ENCODE data around the gene SACM1L.
A peak's percentile ranks its signal among the peaks of the same experiment; 100 is the strongest.
"Not testable (repeated sequence)": the region's sequence is repeated elsewhere in the genome, so short reads cannot be mapped to it uniquely, and the experiment has no call there.

SACM1L gene

DNA sequence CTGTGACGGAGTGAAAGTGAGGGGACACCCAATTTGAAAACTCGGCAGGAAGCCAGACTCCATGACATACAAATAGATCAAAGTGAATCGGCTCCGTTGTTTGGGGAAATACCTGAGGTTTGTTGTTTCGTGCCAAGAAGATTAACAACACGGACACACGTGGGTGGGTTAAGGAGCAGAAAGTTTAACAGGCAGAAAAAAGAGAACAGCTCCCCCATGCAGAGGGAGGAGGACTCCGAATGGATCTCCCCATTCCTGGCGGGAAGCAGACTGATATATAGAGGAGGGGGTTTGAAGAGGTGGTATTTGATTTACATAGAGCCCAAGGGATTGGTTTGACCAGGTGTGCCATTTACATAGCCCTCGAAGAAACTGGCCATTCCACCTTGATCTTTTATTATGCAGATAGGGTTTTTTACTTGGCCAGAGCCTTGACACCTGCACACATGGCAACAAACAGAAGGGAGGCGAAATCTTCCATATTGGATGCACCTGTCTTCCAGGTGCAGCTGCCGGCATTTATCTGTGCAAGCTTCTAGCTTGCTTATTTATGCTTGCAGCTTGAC is 4.8 kb upstream of the SACM1L start:
- no peak for TF ChIP-seq MAX (IDR thresholded peaks at IDR 0.05; ENCODE audit: low read depth, low read length)
- TF ChIP-seq MYC (IDR thresholded peaks at IDR 0.05; ENCODE audit: low read depth, low read length) = no peak
- TF ChIP-seq, protein P1, sequence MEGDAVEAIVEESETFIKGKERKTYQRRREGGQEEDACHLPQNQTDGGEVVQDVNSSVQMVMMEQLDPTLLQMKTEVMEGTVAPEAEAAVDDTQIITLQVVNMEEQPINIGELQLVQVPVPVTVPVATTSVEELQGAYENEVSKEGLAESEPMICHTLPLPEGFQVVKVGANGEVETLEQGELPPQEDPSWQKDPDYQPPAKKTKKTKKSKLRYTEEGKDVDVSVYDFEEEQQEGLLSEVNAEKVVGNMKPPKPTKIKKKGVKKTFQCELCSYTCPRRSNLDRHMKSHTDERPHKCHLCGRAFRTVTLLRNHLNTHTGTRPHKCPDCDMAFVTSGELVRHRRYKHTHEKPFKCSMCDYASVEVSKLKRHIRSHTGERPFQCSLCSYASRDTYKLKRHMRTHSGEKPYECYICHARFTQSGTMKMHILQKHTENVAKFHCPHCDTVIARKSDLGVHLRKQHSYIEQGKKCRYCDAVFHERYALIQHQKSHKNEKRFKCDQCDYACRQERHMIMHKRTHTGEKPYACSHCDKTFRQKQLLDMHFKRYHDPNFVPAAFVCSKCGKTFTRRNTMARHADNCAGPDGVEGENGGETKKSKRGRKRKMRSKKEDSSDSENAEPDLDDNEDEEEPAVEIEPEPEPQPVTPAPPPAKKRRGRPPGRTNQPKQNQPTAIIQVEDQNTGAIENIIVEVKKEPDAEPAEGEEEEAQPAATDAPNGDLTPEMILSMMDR (IDR thresholded peaks at IDR 0.05; ENCODE audit: low read depth, low read length) = no peak
- no peak overlapping the region for H3K4me3 ChIP-seq (ENCODE audit: low read depth, low read length)

GRCh38 chr3:45685722-45686121 is 3.5 kb upstream of the SACM1L start:
- not testable (repeated sequence) for H3K4me3 ChIP-seq (ENCODE audit: low read depth, low read length); DNase-seq (ENCODE audit: low read depth)

More for the DNA sequence above, 4.8 kb upstream of the SACM1L start:
- DNase-seq (ENCODE audit: low read depth) = no peak

- DNase-seq (ENCODE audit: low read depth) = no peak
- no peak overlapping the region for H3K4me3 ChIP-seq (ENCODE audit: low read depth, low read length)
- TF ChIP-seq MAX (IDR thresholded peaks at IDR 0.05; ENCODE audit: low read depth, low read length) (no peak), POLR2A (IDR thresholded peaks at IDR 0.05; ENCODE audit: extremely low read depth, insufficient read length) (no peak), MYC (IDR thresholded peaks at IDR 0.05; ENCODE audit: low read depth, low read length) (no peak)
- TF ChIP-seq, protein P1 (IDR thresholded peaks at IDR 0.05; ENCODE audit: low read depth, low read length) = no peak
Measured at GRCh38 chr3:45686850-45687249, 2.3 kb upstream of the SACM1L start.

GRCh38 chr3:45687828-45688193 is 1.4 kb upstream of the SACM1L start:
- TF ChIP-seq, protein P1 (IDR thresholded peaks at IDR 0.05; ENCODE audit: low read depth, low read length) = no peak
- TF ChIP-seq MYC (IDR thresholded peaks at IDR 0.05; ENCODE audit: low read depth, low read length) = no peak
- no peak for TF ChIP-seq POLR2A (IDR thresholded peaks at IDR 0.05; ENCODE audit: extremely low read depth, insufficient read length)
- TF ChIP-seq MAX (IDR thresholded peaks at IDR 0.05; ENCODE audit: low read depth, low read length) = no peak
- H3K4me3 ChIP-seq (ENCODE audit: low read depth, low read length) = peak overlapping the region; percentile 89
- DNase-seq (ENCODE audit: low read depth) = peak; percentile 19

DNA sequence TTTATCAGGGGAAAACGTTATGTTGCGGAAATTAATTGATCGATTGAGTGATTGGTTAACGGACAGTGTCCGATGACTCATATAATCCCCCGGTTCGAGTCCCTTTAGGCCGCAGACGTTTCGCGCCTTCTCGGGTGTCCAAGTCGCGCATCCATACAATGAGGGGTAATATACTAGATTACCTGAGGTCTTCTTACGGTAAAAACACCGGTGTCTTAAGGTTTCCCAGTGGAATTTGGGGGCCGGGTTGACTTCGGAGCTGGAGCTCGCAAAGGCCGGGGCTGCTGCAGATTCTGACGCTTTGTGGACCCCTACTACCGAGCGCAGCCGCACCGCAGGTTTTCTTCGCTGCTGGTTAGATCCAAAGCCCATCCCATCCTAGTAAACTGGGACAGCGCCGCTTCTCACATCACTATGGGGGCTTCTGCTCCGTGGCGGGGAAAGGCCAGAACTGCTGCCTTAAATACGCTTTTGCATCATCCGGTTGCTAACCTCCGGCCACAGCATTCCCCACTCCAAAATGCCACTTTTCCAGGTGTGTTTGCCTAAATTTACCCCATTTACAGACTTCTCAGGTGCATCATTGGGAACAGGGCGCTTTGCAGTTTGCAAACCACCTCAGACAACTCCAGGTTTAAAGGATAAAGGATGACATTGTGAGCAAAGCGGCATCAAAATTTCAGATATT is 858 bp upstream of the SACM1L start:
- DNase-seq (ENCODE audit: low read depth) = peak; percentile 71

DNA sequence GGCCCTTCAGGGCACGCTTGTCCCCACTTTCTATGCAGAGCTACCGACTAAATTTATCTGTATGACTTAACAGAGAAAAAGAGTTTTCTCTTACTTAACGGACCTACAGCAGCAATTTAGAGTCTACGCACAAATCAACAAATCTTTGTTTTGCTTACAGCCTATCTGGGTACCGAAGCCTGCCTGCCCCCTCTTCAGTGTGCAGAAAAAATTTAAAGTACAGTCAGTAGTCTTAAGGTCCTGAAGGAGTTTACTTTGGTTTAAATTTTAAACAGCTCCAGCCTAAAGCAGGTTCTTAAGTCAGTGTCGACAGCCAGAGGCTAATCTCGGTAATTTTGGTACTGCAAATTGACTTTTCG is 570 bp downstream of the SACM1L start:
- peak overlapping the region; percentile 100 for H3K4me3 ChIP-seq (ENCODE audit: low read depth, low read length)
- no peak for TF ChIP-seq MYC (IDR thresholded peaks at IDR 0.05; ENCODE audit: low read depth, low read length)
- DNase-seq (ENCODE audit: low read depth) = peak; percentile 15

More for the DNA sequence above, 858 bp upstream of the SACM1L start:
- TF ChIP-seq, protein P1 (IDR thresholded peaks at IDR 0.05; ENCODE audit: low read depth, low read length) = no peak
- TF ChIP-seq MYC (IDR thresholded peaks at IDR 0.05; ENCODE audit: low read depth, low read length) (no peak), POLR2A (IDR thresholded peaks at IDR 0.05; ENCODE audit: extremely low read depth, insufficient read length) (no peak), MAX (IDR thresholded peaks at IDR 0.05; ENCODE audit: low read depth, low read length) (no peak)
- H3K4me3 ChIP-seq (ENCODE audit: low read depth, low read length) = peak overlapping the region; percentile 89

All from NB4 (cell line).